ENCODE data around the gene PGBD5.
"Not testable (repeated sequence)": the region's sequence is repeated elsewhere in the genome, so short reads cannot be mapped to it uniquely, and the experiment has no call there.

PGBD5 gene

GRCh38 chr1:230424391-230425251, 1.5 kb downstream of the PGBD5 start:
- no peak for FAIRE-seq

- no peak for FAIRE-seq
Observed at GRCh38 chr1:230423951-230424350, 2.2 kb downstream of the PGBD5 start.

- FAIRE-seq, result no peak
Observed at GRCh38 chr1:230423261-230423660, 2.9 kb downstream of the PGBD5 start.

GRCh38 chr1:230422221-230422981, 3.7 kb downstream of the PGBD5 start:
- FAIRE-seq, result no peak

- FAIRE-seq, result no peak
Observed at GRCh38 chr1:230421481-230421880, 4.7 kb downstream of the PGBD5 start.

- FAIRE-seq, result not testable (repeated sequence)
Observed at GRCh38 chr1:230420372-230420771, 5.8 kb downstream of the PGBD5 start.

GRCh38 chr1:230416430-230416829, 9.7 kb downstream of the PGBD5 start:
- FAIRE-seq, result no peak

GRCh38 chr1:230415405-230416132, 10.6 kb downstream of the PGBD5 start:
- no peak for FAIRE-seq

- FAIRE-seq, result no peak
Observed at GRCh38 chr1:230414694-230415093, 11.4 kb downstream of the PGBD5 start.

GRCh38 chr1:230414102-230414501, 12.0 kb downstream of the PGBD5 start:
- FAIRE-seq, result no peak

- FAIRE-seq, result no peak
Observed at GRCh38 chr1:230413061-230413460, 13.1 kb downstream of the PGBD5 start.

GRCh38 chr1:230408971-230409370, 17.2 kb downstream of the PGBD5 start:
- FAIRE-seq, result no peak

- FAIRE-seq, result no peak
Observed at GRCh38 chr1:230407351-230407750, 18.8 kb downstream of the PGBD5 start.

- not testable (repeated sequence) for FAIRE-seq
Observed at GRCh38 chr1:230406727-230407126, 19.4 kb downstream of the PGBD5 start.

GRCh38 chr1:230403442-230403841, 22.7 kb downstream of the PGBD5 start:
- no peak for FAIRE-seq

GRCh38 chr1:230401763-230402294, 24.3 kb downstream of the PGBD5 start:
- no peak for FAIRE-seq

- FAIRE-seq, result no peak
Observed at GRCh38 chr1:230401101-230401500, 25.0 kb downstream of the PGBD5 start.

- FAIRE-seq, result no peak
Observed at GRCh38 chr1:230400007-230400344, 26.2 kb downstream of the PGBD5 start.

- FAIRE-seq, result no peak
Observed at GRCh38 chr1:230399321-230400006, 26.7 kb downstream of the PGBD5 start.

GRCh38 chr1:230398856-230399255, 27.3 kb downstream of the PGBD5 start:
- no peak for FAIRE-seq

GRCh38 chr1:230396966-230397365, 29.2 kb downstream of the PGBD5 start:
- no peak for FAIRE-seq

- no peak for FAIRE-seq
Observed at GRCh38 chr1:230395932-230396331, 30.2 kb downstream of the PGBD5 start.

GRCh38 chr1:230394741-230395140, 31.4 kb downstream of the PGBD5 start:
- FAIRE-seq, result no peak

Measured in A204.1 (cell line).